ENCODE data around the gene MEA1.

The MEA1 gene

GRCh38 chr6:43024436-43024835, 10.7 kb upstream of the MEA1 start:
- TF ChIP-seq YY1 (IDR thresholded peaks at IDR 0.05; ENCODE audit: low read depth) (no peak), EGR1 (IDR thresholded peaks at IDR 0.05) (no peak), CEBPB (IDR thresholded peaks at IDR 0.05) (no peak), TAF1 (IDR thresholded peaks at IDR 0.05; ENCODE audit: low read depth) (no peak), RAD21 (IDR thresholded peaks at IDR 0.05; ENCODE audit: low read depth) (no peak), ZBTB7A (IDR thresholded peaks at IDR 0.05; ENCODE audit: low read depth) (no peak), FOXM1 (IDR thresholded peaks at IDR 0.05; ENCODE audit: borderline replicate concordance, low read depth) (no peak), EP300 (IDR thresholded peaks at IDR 0.05; ENCODE audit: borderline replicate concordance) (no peak), NFIC (IDR thresholded peaks at IDR 0.05) (no peak), TEAD4 (IDR thresholded peaks at IDR 0.05) (no peak), REST (IDR thresholded peaks at IDR 0.05; ENCODE audit: low read depth) (no peak), CREB1 (IDR thresholded peaks at IDR 0.05; ENCODE audit: low read depth) (no peak), TCF12 (IDR thresholded peaks at IDR 0.05; ENCODE audit: low read depth) (no peak)
- TF ChIP-seq, protein P1, sequence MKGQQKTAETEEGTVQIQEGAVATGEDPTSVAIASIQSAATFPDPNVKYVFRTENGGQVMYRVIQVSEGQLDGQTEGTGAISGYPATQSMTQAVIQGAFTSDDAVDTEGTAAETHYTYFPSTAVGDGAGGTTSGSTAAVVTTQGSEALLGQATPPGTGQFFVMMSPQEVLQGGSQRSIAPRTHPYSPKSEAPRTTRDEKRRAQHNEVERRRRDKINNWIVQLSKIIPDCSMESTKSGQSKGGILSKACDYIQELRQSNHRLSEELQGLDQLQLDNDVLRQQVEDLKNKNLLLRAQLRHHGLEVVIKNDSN (IDR thresholded peaks at IDR 0.05) = no peak
- TF ChIP-seq, protein P2, sequence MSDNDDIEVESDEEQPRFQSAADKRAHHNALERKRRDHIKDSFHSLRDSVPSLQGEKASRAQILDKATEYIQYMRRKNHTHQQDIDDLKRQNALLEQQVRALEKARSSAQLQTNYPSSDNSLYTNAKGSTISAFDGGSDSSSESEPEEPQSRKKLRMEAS (IDR thresholded peaks at IDR 0.05) = no peak

DNA sequence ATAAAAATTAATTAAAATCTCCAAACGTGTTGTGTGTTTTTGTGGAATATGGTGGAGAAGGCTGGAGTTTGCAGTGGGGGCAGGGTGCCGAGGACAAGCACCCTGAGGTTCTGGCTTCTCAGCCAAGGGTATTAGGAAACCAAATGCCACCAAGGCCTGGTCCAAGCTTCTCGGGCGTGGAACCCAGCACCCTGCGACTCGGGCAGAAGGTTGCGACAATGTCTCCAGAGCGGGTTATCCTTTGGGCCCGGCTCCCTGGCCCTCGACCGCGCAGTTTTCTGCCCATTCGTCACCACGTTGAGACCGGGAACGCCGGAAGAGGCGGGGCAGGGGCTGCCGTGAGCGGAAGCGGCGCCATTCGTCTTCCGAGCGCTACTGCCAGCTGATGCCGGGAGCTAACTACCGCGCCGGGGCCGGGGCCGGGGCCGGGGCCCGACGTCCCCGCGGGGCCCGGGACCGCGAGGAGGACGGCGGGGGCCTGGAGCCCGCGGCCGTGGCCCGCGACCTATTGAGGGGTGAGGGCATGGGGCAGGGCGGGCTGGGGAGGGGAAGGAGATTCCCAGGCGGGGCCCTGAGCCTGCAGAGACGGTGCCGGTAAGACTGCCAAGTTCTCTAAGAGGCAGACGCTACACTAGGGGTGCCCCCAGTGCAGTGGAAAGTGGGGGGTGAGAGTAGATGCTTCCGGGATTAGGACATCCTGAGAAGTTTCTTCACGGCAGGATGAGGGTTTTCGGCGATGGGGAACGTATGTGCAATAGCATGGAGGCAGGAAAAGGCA, 7.7 kb upstream of the MEA1 start, which contains the start of gene RRP36:
RRP36 (plus strand) TSS at position 354 of the 778 bp plus-strand sequence; CDS start at position 386, 32 bp downstream.
- TF ChIP-seq NFIC (IDR thresholded peaks at IDR 0.05) = no peak
- TF ChIP-seq EGR1 (IDR thresholded peaks at IDR 0.05) = no peak
- 0 out of 2 replicates have a peak, but pooled peaks have one; percentile 30 for TF ChIP-seq CREB1 (IDR thresholded peaks at IDR 0.05; ENCODE audit: low read depth)
- peak; percentile 90 for TF ChIP-seq YY1 (IDR thresholded peaks at IDR 0.05; ENCODE audit: low read depth)
- TF ChIP-seq, protein P1 (IDR thresholded peaks at IDR 0.05) = no peak
- no peak for TF ChIP-seq FOXM1 (IDR thresholded peaks at IDR 0.05; ENCODE audit: borderline replicate concordance, low read depth)
- TF ChIP-seq TCF12 (IDR thresholded peaks at IDR 0.05; ENCODE audit: low read depth) = no peak; the same call in 1 of the 2 replicates
- TF ChIP-seq, protein P2 (IDR thresholded peaks at IDR 0.05) = peak; percentile 81
- peak; percentile 85 for TF ChIP-seq TAF1 (IDR thresholded peaks at IDR 0.05; ENCODE audit: low read depth)
- no peak for TF ChIP-seq ZBTB7A (IDR thresholded peaks at IDR 0.05; ENCODE audit: low read depth)
- TF ChIP-seq TEAD4 (IDR thresholded peaks at IDR 0.05) = no peak
- TF ChIP-seq CEBPB (IDR thresholded peaks at IDR 0.05) = peak; percentile 5; the same call in 1 of the 2 replicates
- TF ChIP-seq EP300 (IDR thresholded peaks at IDR 0.05; ENCODE audit: borderline replicate concordance) = no peak
- no peak for TF ChIP-seq REST (IDR thresholded peaks at IDR 0.05; ENCODE audit: low read depth)

GRCh38 chr6:43020847-43021246, 7.1 kb upstream of the MEA1 start:
- no peak for TF ChIP-seq RAD21 (IDR thresholded peaks at IDR 0.05; ENCODE audit: low read depth)
- TF ChIP-seq ZBTB7A (IDR thresholded peaks at IDR 0.05; ENCODE audit: low read depth) = peak; percentile 21; the same call in 1 of the 2 replicates

DNA sequence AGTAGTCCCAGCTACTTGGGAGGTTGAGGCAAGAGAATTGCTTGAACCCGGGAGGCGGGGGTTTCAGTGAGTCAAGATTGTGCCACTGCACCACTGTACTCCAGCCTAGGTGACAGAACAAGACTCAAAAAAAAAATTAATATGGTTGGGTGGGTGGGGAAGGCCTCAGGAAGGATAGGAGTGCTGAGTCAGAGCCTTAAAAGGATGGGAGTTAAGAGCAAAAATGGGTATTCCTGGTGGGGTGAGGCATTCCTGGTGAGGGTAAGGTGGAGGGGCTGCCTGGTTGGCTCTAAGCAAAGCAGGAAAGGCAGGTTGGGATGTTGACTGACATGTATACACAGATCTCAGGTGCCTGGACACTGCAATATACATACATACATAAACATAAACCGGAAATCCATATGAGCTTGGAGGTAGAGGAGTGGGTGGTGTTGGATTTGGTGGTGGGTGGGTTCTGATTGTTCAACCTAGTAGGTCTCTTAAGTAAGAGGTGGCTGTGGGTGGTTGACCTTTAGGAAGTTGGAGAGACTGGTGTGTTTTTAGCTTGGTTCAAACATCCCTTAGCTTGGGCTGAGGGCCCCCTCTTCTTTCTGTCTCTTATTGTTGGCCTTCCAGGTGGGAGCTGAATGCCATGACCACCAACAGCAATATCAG, 6.4 kb upstream of the MEA1 start:
- TF ChIP-seq CEBPB (IDR thresholded peaks at IDR 0.05) (no peak), NFIC (IDR thresholded peaks at IDR 0.05) (no peak), TAF1 (IDR thresholded peaks at IDR 0.05; ENCODE audit: low read depth) (no peak), EP300 (IDR thresholded peaks at IDR 0.05; ENCODE audit: borderline replicate concordance) (no peak), FOXM1 (IDR thresholded peaks at IDR 0.05; ENCODE audit: borderline replicate concordance, low read depth) (no peak), RAD21 (IDR thresholded peaks at IDR 0.05; ENCODE audit: low read depth) (no peak), EGR1 (IDR thresholded peaks at IDR 0.05) (no peak), CREB1 (IDR thresholded peaks at IDR 0.05; ENCODE audit: low read depth) (no peak), ZBTB7A (IDR thresholded peaks at IDR 0.05; ENCODE audit: low read depth) (no peak; the same call in 1 of the 2 replicates), REST (IDR thresholded peaks at IDR 0.05; ENCODE audit: low read depth) (no peak), TEAD4 (IDR thresholded peaks at IDR 0.05) (no peak)
- TF ChIP-seq, protein P2 (IDR thresholded peaks at IDR 0.05) = no peak
- TF ChIP-seq, protein P1 (IDR thresholded peaks at IDR 0.05) = no peak

Measured in Ishikawa (cell line).